NB4 (cell line): ENCODE results near the gene DPYSL4.

ENCODE experiments used
- POLR2A ChIP-seq: IDR thresholded peaks from 2 replicates; pipeline ENCODE4 v1.6.1; 2011; ENCODE audit warnings: mild to moderate bottlenecking; ENCODE audit not compliant: insufficient read length; ENCODE audit errors: extremely low read depth
- TF ChIP-seq, protein P1 (sequence below): IDR thresholded peaks from one replicate; pipeline ENCODE4 v1.5.1; 2012; ENCODE audit warnings: low read depth, low read length

- TF ChIP-seq, protein P1, sequence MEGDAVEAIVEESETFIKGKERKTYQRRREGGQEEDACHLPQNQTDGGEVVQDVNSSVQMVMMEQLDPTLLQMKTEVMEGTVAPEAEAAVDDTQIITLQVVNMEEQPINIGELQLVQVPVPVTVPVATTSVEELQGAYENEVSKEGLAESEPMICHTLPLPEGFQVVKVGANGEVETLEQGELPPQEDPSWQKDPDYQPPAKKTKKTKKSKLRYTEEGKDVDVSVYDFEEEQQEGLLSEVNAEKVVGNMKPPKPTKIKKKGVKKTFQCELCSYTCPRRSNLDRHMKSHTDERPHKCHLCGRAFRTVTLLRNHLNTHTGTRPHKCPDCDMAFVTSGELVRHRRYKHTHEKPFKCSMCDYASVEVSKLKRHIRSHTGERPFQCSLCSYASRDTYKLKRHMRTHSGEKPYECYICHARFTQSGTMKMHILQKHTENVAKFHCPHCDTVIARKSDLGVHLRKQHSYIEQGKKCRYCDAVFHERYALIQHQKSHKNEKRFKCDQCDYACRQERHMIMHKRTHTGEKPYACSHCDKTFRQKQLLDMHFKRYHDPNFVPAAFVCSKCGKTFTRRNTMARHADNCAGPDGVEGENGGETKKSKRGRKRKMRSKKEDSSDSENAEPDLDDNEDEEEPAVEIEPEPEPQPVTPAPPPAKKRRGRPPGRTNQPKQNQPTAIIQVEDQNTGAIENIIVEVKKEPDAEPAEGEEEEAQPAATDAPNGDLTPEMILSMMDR: no peak
- no peak for TF ChIP-seq POLR2A
Measured at GRCh38 chr10:132179551-132180392, 7.0 kb upstream of the DPYSL4 start.
